GM10248 (cell line): ENCODE data around the gene FANCL.
"Not testable (repeated sequence)": the region's sequence is repeated elsewhere in the genome, so short reads cannot be mapped to it uniquely, and the experiment has no call there.

Experiments
- CTCF ChIA-PET: fragments of 300-600 bp; sonication (Branson Sonifier 250); formaldehyde crosslinking; extraction: SDS; loops from one replicate; lab custom pipeline; 2021; ENCODE audit warnings: antibody characterized with exemption; lab: Yijun Ruan, JAX
- POLR2A ChIA-PET: fragments of 350-650 bp; sonication (Branson Sonifier 250); formaldehyde crosslinking; extraction: SDS; loops from one replicate; lab custom pipeline; 2020; ENCODE audit warnings: antibody characterized with exemption; lab: Yijun Ruan, JAX
- DNase-seq: peaks from one replicate; pipeline ENCODE4 v3.0.0; 2012; ENCODE audit errors: extremely low spot score
- CTCF ChIP-seq: IDR thresholded peaks from 2 replicates; pipeline ENCODE4 v1.5.1; 2012; ENCODE audit warnings: mild to moderate bottlenecking, low read depth; ENCODE audit errors: extremely low read depth, missing control alignments, control extremely low read depth

FANCL gene

GRCh38 chr2:58261209-58261608 lies 20.1 kb upstream of the FANCL start:
- no peak for DNase-seq
- POLR2A ChIA-PET: no interaction called here
- TF ChIP-seq CTCF: no peak
- CTCF ChIA-PET: no interaction called here

- DNase-seq, CTCF ChIA-PET, POLR2A ChIA-PET: not testable (repeated sequence)
Observed at GRCh38 chr2:58258456-58258855, 17.3 kb upstream of the FANCL start.

GRCh38 chr2:58251331-58252201 lies 10.4 kb upstream of the FANCL start:
- CTCF ChIA-PET: interaction anchor here (1.3 kb wide), 1 partner anchor 16 kb away, joined by 5 read pairs; no protein-coding TSS in a partner anchor
- DNase-seq, POLR2A ChIA-PET: not testable (repeated sequence)

GRCh38 chr2:58241546-58241864 lies 380 bp upstream of the FANCL start:
- CTCF ChIA-PET: interaction anchor here (0.6 kb wide), 1 partner anchor 51 kb away, joined by 3 read pairs; no protein-coding TSS in a partner anchor
- POLR2A ChIA-PET: no interaction called here

GRCh38 chr2:58239243-58239925 lies 1.7 kb downstream of the FANCL start:
- no peak for TF ChIP-seq CTCF
- DNase-seq: no peak
- ChIA-PET POLR2A (no interaction called here), CTCF (no interaction called here)

More at GRCh38 chr2:58241546-58241864, 380 bp upstream of the FANCL start:
- no peak for TF ChIP-seq CTCF
- no peak for DNase-seq

- DNase-seq: no peak
- ChIA-PET POLR2A (no interaction called here), CTCF (interaction anchor here (0.7 to 1.6 kb wide), 3 partner anchors 18 to 478 kb away, joined by 3 to 5 read pairs (median 3); no protein-coding TSS in a partner anchor)
- TF ChIP-seq CTCF: no peak
Observed at GRCh38 chr2:58237741-58238140, 3.4 kb downstream of the FANCL start.

GRCh38 chr2:58235984-58236383 lies 5.1 kb downstream of the FANCL start:
- POLR2A ChIA-PET: no interaction called here
- TF ChIP-seq CTCF: no peak

More at GRCh38 chr2:58235984-58236383, 5.1 kb downstream of the FANCL start:
- DNase-seq: no peak
- CTCF ChIA-PET: interaction anchor here (1.6 kb wide), 1 partner anchor 10 kb away, joined by 6 read pairs; no protein-coding TSS in a partner anchor
